Peyer's patch (tissue), 4 donors: ENCODE data around the gene EVA1A.

Experiments
- POLR2A ChIP-seq, 2 donors: fragments of 450-650 bp; IDR thresholded peaks; one replicate each; pipeline ENCODE4 v1.5.1; 2017; ENCODE audit warnings: antibody characterized with exemption in 2 of 2, mild to moderate bottlenecking in 2 of 2, moderate library complexity in 2 of 2
- TF ChIP-seq, protein P1 (sequence below), 6 experiments: fragments of 450-650 bp in 4 of 6; fragments of 200-600 bp in 2 of 6; sonication (generic) in 1 of 6; IDR thresholded peaks; one replicate each; pipeline ENCODE4 v1.5.1; 2017 to 2019; ENCODE audit warnings: antibody characterized with exemption in 6 of 6, mild to moderate bottlenecking in 3 of 6, moderate library complexity in 1 of 6

GRCh38 chr2:75539955-75540716, 20.6 kb downstream of the EVA1A start:
- TF ChIP-seq POLR2A (IDR thresholded peaks at IDR 0.05), result no peak
- TF ChIP-seq, protein P1, sequence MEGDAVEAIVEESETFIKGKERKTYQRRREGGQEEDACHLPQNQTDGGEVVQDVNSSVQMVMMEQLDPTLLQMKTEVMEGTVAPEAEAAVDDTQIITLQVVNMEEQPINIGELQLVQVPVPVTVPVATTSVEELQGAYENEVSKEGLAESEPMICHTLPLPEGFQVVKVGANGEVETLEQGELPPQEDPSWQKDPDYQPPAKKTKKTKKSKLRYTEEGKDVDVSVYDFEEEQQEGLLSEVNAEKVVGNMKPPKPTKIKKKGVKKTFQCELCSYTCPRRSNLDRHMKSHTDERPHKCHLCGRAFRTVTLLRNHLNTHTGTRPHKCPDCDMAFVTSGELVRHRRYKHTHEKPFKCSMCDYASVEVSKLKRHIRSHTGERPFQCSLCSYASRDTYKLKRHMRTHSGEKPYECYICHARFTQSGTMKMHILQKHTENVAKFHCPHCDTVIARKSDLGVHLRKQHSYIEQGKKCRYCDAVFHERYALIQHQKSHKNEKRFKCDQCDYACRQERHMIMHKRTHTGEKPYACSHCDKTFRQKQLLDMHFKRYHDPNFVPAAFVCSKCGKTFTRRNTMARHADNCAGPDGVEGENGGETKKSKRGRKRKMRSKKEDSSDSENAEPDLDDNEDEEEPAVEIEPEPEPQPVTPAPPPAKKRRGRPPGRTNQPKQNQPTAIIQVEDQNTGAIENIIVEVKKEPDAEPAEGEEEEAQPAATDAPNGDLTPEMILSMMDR (IDR thresholded peaks at IDR 0.05), result no peak
